NCI-H1694 (cell line): ENCODE data around the gene FTCD.
A peak's percentile ranks its signal among the peaks of the same experiment; 100 is the strongest.
"Not testable (repeated sequence)": the region's sequence is repeated elsewhere in the genome, so short reads cannot be mapped to it uniquely, and the experiment has no call there.

Source experiments
- DNase-seq: peaks from one replicate; lab custom pipeline; 2025; lab: John Stamatoyannopoulos, UW

FTCD gene

DNA sequence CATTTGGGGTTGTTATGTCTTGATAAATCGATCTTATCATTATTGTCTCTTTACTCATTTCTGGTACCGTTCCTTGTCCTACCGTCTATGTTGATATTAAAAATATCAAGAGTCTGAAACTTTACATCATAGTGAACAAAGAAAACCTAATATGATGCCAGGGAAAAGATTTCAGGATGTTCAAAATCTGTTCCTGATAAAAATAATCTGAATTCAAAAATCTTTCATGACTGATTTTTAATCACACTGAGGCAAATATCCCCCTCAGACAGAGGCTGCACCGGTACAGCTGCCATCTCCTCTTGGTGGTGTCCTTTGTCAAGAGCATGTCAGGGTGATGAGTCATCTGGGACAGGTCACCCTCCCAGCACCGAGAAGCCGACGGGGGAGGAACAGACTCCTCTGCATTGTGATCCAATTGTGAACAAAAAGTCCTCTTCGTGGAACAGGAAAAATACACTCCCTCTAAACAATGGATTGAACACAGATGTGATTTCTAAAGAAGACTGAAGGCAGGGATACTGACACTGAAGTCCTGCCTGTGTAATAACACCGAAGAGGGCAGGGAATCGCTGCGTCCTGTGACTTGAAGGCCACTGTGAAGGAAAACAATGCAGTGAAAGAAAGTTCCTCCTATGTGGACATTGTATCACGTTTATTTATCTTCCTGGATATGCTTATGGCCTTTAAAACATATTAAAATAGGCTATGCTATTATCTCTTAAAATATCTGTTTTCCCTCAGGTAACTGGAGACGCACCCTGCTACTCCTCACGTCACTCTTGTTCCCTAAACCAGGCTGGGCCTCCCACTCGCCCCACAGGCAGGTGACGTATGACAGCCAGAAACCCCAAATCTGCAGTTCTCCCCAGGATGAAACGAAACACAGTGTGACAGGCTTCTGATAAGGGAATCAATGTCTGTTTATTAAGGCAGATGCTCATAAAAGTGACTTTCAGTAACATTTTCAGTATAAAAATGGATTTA, 33.1 kb upstream of the FTCD start:
- DNase-seq: no peak

DNA sequence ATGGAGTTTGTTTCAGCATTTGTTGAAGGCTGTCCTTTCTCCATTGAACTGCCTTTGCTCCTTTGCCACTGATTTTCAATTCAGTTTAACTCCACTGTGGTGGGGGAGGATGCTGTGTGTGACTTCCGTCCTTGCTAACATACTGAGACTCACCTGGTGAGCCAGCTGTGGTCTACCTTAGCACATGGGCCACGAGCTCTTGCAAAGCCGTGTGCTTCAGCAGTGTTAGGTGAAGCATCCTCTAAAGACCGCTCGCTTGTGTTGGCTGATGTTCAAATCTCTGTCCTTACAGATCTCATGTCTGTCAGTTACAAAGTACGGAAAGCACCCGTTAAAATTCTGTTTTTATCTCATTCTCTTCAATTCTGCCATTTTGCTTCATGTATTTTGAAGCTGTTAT, 32.4 kb upstream of the FTCD start:
- no peak for DNase-seq

DNA sequence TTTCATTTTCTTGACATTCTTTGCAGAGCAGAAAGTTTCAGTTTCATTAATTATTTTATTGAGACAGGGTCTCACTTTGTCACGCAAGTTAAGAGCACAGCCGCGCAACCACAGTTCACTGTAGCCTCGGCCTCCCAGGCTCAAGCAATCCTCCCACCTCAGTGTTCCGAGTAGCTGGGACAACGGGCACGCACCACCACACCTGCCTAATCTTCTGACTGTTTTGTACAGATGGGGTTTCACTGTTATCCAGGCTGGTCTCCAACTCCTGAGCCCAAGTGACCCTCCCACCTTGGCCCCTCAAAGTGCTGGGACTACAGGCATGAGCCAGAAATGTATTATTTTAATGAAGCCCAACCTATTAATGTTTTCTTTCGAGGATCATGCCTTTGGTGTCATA, 31.9 kb upstream of the FTCD start:
- DNase-seq: no peak

DNA sequence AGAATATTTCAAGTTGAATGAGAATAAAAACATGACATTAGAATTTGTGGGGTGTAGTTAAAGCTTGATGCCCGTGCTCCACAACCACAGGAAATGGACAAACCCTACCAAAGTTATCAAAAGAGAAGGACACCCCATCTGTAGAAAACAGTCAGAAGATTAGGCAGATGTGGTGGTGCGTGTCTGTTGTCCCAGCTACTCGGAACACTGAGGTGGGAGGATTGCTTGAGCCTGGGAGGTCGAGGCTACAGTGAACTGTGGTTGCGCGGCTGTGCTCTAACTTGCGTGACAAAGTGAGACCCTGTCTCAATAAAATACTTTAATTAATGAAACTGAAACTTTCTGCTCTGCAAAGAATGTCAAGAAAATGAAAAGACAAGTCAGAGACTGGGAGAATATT, 30.3 kb upstream of the FTCD start:
- DNase-seq: no peak

DNA sequence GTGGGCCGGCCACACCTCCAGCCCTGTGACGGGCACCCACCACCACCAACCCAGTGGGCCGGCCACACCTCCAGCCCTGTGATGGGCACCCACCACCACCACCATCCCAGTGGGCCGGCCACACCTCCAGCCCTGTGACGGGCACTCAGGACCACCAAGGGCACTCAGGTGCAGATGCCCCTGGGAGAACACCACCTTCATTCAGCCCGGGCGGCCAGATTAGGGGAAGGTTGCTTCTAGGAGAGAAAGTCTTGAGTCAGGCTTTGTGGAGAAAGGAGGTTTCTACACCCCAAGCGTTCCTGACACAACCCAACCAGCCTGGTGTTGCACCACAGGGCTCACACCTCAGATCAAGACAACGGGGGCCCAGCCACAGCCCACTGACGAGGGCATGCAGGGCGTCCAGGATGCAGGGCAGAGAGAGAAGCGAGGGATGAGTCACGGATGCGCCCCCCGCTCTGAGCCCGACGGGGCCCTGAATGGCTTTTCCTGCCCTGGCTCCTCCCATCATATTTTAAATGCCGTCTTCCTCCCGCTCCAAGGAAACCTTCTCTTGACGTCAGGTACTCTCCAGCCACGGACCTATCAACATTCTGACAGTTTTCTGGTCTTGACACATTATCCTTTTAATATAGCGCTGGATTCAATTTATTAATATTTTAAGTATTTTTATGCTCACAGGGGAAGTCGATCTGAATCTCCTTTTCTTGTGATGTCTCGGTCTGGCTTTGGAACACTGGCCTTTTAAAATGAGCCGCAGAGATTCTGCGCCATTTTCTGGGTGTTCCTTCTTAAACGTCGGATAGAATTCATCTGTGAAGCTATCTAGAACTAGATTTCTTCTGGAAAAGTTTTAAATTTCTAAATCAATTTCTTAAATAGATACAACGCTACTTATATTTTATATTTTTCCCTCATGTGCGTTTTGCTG, 29.5 kb upstream of the FTCD start:
- peak; percentile 65 for DNase-seq

DNA sequence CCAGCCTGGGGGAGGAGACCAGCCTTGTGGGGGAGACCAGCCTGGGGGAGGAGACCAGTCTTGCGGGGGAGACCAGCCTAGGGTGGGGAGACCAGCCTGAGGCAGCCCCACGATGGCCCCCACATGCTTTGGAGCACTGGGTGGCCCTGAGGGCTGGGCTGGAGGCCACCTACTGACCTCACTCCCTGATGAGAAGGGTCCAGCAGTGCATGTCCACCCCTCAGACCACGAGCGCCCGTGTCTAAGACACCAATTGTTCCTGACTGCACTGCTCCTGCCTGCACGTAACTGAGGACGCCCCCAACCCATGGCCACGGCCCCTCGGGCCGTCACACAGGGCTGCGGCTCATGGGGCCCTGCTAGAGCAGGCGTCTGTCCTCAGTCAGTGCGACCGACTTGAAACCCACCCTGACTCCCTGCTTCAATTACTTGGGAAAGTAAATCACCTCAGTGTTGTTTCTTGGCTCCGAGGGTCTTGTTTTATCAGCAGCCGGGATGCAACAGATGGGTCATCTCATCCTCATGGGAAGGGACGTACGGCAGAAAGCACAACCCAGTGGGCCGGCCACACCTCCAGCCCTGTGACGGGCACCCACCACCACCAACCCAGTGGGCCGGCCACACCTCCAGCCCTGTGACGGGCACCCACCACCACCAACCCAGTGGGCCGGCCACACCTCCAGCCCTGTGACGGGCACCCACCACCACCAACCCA, 28.7 kb upstream of the FTCD start, which contains the start of gene SPATC1L:
SPATC1L (minus strand) TSS at position 550 of the 715 bp plus-strand sequence. CDS start 1,643 bp downstream, outside the sequence.
- DNase-seq: peak; percentile 61

DNA sequence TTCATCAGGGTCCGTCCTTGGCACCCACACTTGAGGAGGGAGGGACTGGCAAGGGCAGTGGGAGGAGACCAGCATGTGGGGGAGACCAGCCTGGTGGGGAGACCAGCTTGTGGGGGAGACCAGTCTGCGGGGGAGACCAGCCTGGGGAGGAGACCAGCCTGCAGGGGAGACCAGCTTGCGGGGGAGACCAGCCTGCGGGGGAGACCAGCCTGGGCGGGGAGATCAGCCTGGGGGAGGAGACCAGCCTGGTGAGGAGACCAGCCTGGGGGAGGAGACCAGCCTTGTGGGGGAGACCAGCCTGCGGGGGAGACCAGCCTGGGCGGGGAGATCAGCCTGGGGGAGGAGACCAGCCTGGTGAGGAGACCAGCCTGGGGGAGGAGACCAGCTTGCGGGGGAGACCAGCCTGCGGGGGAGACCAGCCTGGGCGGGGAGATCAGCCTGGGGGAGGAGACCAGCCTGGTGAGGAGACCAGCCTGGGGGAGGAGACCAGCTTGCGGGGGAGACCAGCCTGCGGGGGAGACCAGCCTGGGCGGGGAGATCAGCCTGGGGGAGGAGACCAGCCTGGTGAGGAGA, 28.0 kb upstream of the FTCD start:
- DNase-seq: not testable (repeated sequence)

DNA sequence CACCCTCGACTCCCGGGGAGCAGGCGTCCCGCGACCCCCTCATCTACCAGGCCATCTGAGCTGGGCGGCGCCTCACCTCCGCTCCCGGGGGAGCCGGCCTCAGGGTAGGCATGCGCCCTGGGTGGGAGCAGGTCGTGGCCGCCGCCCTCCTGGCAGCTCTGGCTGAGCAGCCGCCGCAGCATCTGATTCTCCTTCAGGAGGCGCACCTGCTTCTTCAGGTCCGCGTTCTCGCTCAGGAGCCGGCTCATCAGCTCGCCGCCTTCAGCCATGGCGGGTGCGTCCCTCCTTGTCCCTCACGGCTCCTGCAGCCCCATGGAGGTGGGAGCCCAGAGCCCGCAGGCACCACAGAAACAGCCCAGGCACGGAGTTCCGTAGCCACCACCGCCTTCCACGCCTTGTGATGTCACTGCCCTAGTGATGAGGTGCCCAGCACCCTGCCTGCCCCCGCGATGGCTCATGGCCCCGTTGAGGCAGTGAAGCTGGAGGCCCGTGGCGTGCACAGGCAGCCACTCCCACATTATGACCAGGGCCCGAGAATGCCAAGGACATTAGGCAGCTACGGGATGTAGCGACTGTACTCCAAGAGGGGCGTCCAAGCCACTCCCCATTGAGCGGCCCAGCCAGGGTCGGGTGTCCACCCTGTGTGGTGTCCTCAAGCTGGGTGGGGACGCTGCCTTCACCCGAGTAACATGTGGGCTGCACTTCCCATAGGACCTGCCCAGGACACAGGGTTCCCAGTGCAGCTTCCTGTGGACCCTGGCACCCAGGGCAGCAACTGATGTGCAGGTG, 27.4 kb upstream of the FTCD start:
- no peak for DNase-seq

DNA sequence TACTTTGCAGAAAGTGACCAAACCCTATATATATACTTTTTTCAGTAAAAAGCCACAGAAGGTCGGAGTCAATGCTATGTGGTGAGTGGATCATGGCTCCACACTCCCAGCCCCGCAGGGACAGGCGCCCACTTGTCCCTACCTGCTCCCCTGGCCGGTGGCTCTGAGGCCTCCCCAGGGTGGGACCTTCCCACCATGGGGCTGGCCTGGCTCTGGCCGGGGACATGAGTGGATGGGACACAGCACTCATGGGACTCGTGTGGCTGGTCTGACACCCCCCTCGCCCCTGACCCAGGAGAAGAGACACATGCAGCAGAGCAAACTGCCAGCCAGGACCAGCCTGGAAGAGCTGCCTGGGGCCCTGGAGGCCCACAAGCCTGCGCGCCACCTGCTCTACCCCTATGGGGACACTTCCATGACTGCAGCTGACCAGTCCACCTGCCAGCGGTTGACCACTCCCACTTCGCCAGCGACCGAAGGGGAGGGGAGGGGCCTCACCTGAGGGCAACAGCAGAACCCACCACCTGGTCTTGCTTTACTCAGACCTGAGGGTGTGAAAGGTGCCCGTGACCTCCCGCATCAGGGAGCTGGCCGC, 26.7 kb upstream of the FTCD start:
- no peak for DNase-seq

DNA sequence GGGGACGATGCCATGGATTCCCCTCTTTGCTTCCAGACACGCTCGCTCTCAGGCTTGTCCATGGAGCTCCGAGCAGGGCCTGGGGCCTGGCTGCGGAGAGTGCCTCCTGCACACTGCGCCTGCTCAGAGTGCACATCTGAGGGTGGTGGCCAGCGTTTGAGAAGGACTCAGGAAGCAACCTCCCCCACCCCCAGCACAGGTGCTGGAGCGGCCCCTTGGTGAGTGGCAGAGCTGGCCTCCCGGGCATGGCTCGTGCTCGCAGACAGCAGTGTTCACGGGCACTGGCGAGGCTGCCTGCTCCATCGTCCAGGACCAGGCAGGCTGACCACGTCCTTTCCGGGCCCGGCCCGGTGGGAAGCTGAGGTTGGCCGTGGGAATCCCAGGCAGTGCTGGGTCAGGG, 26.1 kb upstream of the FTCD start:
- no peak for DNase-seq

DNA sequence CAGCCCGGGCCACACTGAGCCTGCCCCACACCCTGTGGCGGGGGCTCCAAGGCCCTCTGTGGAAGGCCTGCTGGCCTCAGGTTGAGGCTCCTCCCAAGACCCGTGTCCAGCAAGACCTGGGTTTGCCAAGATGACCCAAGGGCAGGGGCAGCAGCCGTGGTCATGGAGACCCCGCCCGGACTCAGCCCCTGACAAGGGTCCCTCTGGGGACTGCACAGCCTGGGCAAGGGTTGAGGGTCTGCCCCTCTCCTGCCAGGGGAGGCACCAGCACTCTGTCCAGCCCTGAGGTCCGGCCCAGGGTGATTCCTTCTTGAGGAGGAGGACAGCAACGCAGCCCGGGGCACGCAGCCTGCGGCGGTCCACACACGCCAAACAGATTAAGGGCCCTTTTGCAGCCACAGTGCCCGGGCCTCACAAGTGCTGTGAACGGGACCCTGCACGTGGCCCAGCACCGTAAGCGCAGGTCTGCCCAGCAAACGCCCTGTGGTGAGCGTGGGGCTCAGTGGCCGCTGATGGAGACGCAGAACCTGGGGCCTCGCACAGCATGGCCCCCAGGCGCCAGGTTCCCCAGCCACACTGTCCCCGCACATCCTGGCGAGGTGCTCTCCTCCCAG, 25.5 kb upstream of the FTCD start:
- DNase-seq: no peak

DNA sequence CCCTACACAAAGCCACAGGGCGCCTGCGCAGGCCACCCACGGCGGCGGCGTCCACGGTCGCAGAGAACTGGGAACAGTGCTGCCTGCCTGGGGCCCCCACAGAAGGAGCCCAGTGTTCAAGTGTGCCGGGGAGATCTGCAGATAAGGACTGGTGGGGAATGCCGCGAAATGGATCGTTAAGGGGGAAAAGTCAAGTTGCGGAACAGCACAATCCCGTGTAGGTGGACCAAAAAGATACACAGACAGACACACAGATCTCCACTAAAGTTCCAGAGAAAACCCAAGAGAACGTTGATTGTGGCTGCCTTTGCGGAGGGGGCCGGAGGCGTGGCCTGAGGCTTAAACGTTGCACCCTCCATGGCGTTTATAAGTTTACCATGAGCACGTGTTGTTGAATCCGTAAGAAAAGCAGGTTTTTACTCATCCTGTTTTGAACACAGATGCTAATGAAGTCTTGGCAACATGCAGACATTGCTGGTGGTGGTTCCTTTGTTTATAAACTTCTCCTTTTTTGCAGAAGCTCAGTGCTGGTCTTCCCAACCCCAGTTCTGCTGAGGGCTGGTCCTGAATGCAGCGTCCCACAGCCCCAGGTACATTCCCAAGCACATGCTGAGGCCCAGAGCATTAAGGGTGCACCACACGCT, 24.8 kb upstream of the FTCD start:
- no peak for DNase-seq

DNA sequence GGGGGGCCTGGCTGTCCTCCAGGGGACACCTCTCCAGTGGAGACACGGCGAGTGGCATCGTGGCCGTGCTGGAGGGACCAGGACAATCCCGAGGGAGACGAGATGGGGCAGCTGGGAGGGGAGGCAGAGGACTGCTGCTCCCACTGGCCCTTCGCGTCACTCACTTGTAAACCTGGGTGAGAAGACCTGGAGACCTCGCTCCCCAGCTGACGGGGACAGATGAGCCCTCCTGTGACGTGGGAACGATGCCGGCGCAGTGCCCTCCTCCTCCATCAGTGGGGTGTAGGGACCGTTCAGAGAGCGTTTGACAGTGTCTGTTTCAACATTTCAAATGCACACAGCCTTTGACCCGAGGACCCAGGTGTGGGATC, 24.3 kb upstream of the FTCD start:
- DNase-seq: no peak

DNA sequence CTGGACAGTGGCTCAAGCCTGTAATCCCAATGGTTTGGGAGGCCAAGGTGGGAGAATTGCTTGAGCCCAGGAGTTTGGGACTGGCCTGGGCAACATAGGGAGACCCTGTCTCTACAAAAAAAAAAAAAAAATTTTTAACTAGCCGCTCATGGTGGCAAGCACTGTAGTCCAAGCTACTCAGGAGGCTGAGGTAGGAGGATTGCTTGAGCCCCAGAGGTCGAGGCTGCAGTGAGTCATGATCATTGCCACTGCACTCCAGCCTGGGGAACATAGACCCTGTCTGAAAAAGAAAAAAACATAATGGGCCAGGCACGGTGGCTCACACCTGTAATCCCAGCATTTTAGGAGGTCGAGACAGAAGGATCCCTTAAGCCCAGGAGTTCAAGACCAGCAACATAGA, 23.6 kb upstream of the FTCD start:
- DNase-seq: no peak

DNA sequence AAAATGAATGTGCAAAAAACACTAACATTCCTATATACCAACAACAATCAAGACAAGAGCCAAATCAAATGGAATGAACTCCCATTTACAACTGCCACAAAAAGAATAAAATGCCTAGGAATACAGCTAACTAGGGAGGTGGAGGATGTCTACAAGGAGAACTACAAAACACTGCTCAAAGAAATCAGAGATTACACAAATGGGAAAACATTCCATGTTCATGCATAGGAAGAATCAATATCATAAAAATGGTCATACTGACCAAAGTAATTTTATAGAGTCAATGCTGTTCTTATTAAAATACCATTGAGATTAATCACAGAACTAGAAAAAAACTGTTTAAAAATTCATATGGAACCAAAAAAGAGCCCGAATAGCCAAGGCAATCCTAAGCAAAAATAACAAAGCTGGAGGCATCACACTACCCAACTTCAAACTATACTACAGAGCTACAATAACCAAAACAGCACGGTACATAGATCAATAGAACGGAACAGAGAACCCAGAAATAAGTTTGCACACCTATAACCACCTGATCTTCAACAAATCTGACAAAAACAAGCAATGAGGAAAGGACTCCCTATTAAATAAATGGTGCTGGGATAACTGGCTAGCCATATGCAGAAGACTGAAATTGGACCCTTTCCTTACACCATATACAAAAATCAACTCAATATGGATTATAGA, 21.2 kb upstream of the FTCD start:
- not testable (repeated sequence) for DNase-seq

DNA sequence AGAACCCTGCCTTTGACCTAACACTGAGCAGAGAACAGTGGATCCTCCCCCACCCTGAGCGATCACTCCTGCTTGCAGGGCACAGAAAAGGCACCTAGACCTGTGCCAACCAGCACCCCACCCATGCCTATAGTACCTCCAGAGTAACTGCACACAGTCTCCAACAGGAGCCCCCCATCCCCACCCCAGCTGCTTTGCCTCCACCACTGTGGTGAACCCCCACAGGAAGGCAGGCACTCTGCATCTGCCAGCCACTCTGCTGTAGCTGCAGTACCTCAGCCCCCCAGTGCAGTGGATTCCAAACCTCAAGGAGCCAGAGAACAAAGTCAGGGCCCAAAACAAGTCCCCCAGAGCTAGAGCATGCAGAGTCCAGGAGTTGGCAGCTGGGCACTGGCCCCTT, 18.2 kb upstream of the FTCD start:
- DNase-seq: no peak

DNA sequence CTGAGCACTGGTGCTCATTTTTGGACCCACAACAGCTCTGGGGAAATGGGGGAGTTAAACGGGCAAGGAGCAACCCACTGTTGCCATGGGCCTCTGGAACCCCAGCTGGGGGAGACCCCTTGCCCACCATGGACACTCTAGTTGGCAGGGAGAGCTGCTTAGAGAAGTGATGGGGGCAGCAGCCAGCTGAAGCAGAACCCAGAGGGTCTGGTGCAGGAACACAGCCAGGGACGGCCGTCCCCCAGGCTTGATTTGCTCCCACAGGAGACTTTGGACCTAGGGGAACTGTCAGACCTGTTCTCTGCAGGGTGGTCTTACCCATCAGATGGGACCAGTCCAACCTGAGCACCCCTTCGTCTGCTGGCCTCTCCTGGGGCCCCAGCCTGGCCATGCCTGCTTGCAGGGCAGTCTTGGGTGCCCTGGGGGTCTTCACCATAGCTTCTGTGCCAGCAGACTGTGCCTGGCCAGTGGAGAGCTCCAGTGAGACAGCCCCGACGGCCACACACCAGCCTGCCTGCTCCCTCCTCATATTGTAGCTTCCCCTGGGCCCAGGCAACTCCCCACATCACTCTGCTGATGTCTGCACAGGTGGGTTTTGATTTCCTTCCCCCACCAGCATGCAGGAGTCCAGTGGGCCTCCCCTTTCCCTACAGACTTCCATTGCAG, 17.6 kb upstream of the FTCD start:
- no peak for DNase-seq
